ENCODE data around the gene NAA15. TPM values are rescaled to one million over a fixed set of nuclear protein-coding genes. Genes with fewer than 3 reads are reported as not detected.

Gene NAA15
- total and polyA plus RNA-seq, 3 donors from 2014 or later: 16.8 to 35.4 (median 33.9) TPM

DNA sequence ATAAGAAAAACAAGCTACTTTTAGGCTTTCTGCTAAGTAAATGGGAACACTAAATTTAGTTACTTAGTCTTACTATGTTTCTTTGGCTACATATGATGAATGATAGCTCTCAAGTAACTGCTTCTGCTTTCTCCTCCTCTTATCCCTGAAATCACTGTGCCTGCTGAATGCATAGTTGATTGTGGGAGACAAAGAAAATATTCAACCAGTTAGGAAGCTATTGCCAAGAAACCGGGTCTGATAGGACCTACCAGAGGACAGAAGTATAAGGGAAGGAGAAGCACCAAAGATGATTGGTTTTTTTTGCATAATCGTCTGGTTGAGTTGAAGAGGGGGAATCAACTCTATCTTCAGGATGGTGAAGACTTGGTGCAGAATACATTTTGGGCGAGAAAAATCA, 29.0 kb downstream of the NAA15 start:
- H3K27me3 ChIP-seq: no peaks in the 10 kb centered on the region
- 53 to 74% methylated on average over 3 of the region's 3 CpGs for WGBS, 2 donors
- intact Hi-C loops (cut with DNase I; ENCODE audit: low total_unique reads): no loop called here
- TF ChIP-seq POLR2A (IDR thresholded peaks at IDR 0.05): no peak
- TF ChIP-seq CTCF (IDR thresholded peaks at IDR 0.05): no peak
- H3K4me3 ChIP-seq: no peak overlapping the region
- no peaks in the 10 kb centered on the region for H3K36me3 ChIP-seq (ENCODE audit: low read depth, missing control alignments)
- H3K27ac ChIP-seq: peak overlapping the region in 1 of 2 donors; percentile 7
- H3K9me3 ChIP-seq: no peaks in the 10 kb centered on the region
- H3K4me1 ChIP-seq: peaks cover 13% of the 10 kb centered on the region
- DNase-seq: no peak

- DNase-seq: no peak
- intact Hi-C loops (cut with DNase I; ENCODE audit: low total_unique reads): no loop called here
- WGBS, 2 donors: 92 to 100% methylated on average over 1 of the region's 1 CpG
Observed at GRCh38 chr4:139331185-139331584, 29.9 kb downstream of the NAA15 start.

GRCh38 chr4:139333046-139333445, 31.7 kb downstream of the NAA15 start:
- peaks cover 14% of the 10 kb centered on the region for H3K4me1 ChIP-seq
- no peak for TF ChIP-seq CTCF (IDR thresholded peaks at IDR 0.05)
- TF ChIP-seq POLR2A (IDR thresholded peaks at IDR 0.05): no peak
- 81 to 88% methylated on average over 2 of the region's 2 CpGs for WGBS, 2 donors
- no peaks in the 10 kb centered on the region for H3K36me3 ChIP-seq (ENCODE audit: low read depth, missing control alignments)
- H3K4me3 ChIP-seq: no peak overlapping the region
- no peak for DNase-seq
- no peaks in the 10 kb centered on the region for H3K9me3 ChIP-seq
- H3K27ac ChIP-seq: no peak overlapping the region
- no peaks in the 10 kb centered on the region for H3K27me3 ChIP-seq
- intact Hi-C loops (cut with DNase I; ENCODE audit: low total_unique reads): no loop called here

More at GRCh38 chr4:139331185-139331584, 29.9 kb downstream of the NAA15 start:
- Histone ChIP-seq H3K27ac (no peak overlapping the region), H3K4me1 (peaks cover 7% of the 10 kb centered on the region), H3K4me3 (no peak overlapping the region), H3K9me3 (no peaks in the 10 kb centered on the region), H3K36me3 (ENCODE audit: low read depth, missing control alignments) (no peaks in the 10 kb centered on the region), H3K27me3 (no peaks in the 10 kb centered on the region)
- TF ChIP-seq CTCF (IDR thresholded peaks at IDR 0.05): no peak
- no peak for TF ChIP-seq POLR2A (IDR thresholded peaks at IDR 0.05)

DNA sequence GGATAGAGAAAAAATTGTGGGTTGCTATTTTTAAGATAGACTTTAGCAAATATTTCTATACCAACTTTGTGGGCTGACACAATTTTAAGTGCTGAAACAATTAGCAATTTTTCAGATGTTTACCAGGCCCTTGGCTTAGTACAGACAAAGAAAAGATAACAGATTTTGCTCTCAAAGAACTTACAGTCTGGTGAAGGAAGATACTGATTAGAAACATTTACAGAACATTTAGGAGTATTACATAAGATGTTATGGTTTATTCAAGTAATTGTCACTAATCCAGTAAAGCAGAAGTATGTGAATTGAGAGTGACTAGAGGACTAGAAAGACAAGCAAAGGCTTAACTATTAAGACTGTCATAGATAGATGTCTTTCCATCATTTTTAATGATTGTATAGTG, 36.3 kb downstream of the NAA15 start:
- Histone ChIP-seq H3K4me1 (peaks cover 9% of the 10 kb centered on the region), H3K27me3 (no peaks in the 10 kb centered on the region), H3K36me3 (ENCODE audit: low read depth, missing control alignments) (no peaks in the 10 kb centered on the region), H3K4me3 (no peak overlapping the region), H3K9me3 (no peaks in the 10 kb centered on the region), H3K27ac (no peak overlapping the region)
- TF ChIP-seq CTCF (IDR thresholded peaks at IDR 0.05): no peak
- TF ChIP-seq POLR2A (IDR thresholded peaks at IDR 0.05): no peak
- no peak for DNase-seq
- intact Hi-C loops (cut with DNase I; ENCODE audit: low total_unique reads): no loop called here

- intact Hi-C loops (cut with DNase I; ENCODE audit: low total_unique reads): no loop called here
- Histone ChIP-seq H3K9me3 (no peaks in the 10 kb centered on the region), H3K4me1 (no peaks in the 10 kb centered on the region), H3K4me3 (no peak overlapping the region), H3K27me3 (no peaks in the 10 kb centered on the region), H3K27ac (no peak overlapping the region), H3K36me3 (ENCODE audit: low read depth, missing control alignments) (no peaks in the 10 kb centered on the region)
- no peak for TF ChIP-seq CTCF (IDR thresholded peaks at IDR 0.05)
- TF ChIP-seq POLR2A (IDR thresholded peaks at IDR 0.05): no peak
- DNase-seq: no peak
- WGBS, 2 donors: 95 to 97% methylated on average over 1 of the region's 1 CpG
Observed at GRCh38 chr4:139361301-139361700, 60.0 kb downstream of the NAA15 start.
